IMR-90 (cell line): ENCODE measurements around the gene WNT10A.

Experiments
- CEBPB ChIP-seq: IDR thresholded peaks from 2 replicates; pipeline ENCODE4 v1.6.1; 2012; ENCODE audit warnings: low read depth, low read length, improper control_type of control experiment
- CTCF ChIP-seq: conservative IDR thresholded peaks from 2 replicates; pipeline ENCODE4 v1.5.1; 2012; ENCODE audit warnings: mild to moderate bottlenecking, low read depth, low read length, improper control_type of control experiment
- FOS ChIP-seq: fragments of 150-350 bp; IDR thresholded peaks from 2 replicates; pipeline ENCODE4 v1.6.1; 2016; ENCODE audit warnings: low read depth, low read length
- MAZ ChIP-seq: IDR thresholded peaks from 2 replicates; pipeline ENCODE4 v1.6.1; 2012; ENCODE audit warnings: low read depth, mild to moderate bottlenecking, low read length, improper control_type of control experiment, moderate library complexity, borderline replicate concordance
- NFE2L2 ChIP-seq: fragments of 150-350 bp; IDR thresholded peaks from 2 replicates; pipeline ENCODE4 v1.6.1; 2016; ENCODE audit warnings: low read depth, mild to moderate bottlenecking, low read length
- POLR2A ChIP-seq: IDR thresholded peaks from 2 replicates; pipeline ENCODE4 v1.6.1; 2012; ENCODE audit warnings: mild to moderate bottlenecking, low read depth, low read length
- SMC3 ChIP-seq: fragments of 150-350 bp; IDR thresholded peaks from 2 replicates; pipeline ENCODE4 v1.6.1; 2016; ENCODE audit warnings: low read depth, mild to moderate bottlenecking, antibody characterized with exemption, low read length, moderate library complexity
- USF2 ChIP-seq: fragments of 150-350 bp; IDR thresholded peaks from 2 replicates; pipeline ENCODE4 v1.6.1; 2017; ENCODE audit warnings: mild to moderate bottlenecking, antibody characterized with exemption, low read length, low read depth

- TF ChIP-seq CTCF (no peak), CEBPB (no peak), SMC3 (no peak), USF2 (no peak), NFE2L2 (no peak), MAZ (no peak), POLR2A (no peak), FOS (no peak)
These were observed 25.8 kb upstream of the WNT10A start for GRCh38 chr2:218854860-218855259.
